22Rv1 (cell line): ENCODE results near the gene MOV10L1.

Source experiments
- CTCF ChIP-seq: fragments of 450-650 bp; IDR thresholded peaks from 2 replicates; pipeline ENCODE4 v1.5.1; 2017; ENCODE audit warnings: mild to moderate bottlenecking
- ZFX ChIP-seq: fragments of 450-650 bp; IDR thresholded peaks from 2 replicates; pipeline ENCODE4 v1.6.1; 2017; ENCODE audit warnings: antibody characterized with exemption, borderline replicate concordance

DNA sequence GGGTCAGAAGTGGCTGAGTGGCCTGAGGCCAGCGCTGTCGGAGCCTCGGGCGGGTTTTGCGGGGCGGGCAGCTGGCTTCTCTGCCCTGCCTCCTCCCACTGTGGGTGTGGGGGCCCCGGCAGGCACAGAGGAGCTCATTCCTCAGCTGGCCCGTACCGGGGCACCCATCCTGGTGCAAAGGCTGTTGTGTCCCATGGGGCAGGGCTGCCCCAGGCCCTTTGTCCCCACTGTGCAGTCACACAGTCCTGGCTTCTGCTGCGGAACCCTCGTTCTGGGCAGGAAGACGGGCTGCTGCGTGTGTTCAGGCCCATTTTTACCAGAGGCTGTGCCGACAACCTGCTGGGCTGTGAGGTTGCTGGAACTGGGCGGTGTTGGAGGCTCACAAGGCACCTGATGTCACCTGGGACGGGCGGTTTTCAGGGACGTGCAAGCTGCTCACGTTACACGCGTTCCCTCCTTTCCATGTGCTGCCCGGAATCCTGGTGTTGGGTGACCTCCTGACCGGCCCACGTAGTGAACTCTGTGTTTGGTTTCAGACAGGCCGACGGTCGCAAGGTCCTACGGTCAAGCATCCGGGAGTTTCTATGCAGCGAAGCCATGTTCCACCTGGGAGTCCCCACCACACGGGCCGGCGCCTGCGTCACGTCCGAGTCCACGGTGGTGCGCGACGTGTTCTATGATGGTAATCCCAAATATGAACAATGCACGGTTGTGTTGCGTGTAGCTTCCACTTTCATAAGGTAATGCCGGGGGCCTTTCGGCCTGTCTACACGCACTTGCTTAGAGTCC, 116.2 kb downstream of the MOV10L1 start:
- no peak for TF ChIP-seq CTCF
- no peak for TF ChIP-seq ZFX
